Vagina (tissue), 2 donors: Measurements from ENCODE around the gene MOV10L1. TPM values are rescaled to one million over a fixed set of nuclear protein-coding genes. Genes with fewer than 3 reads are reported as not detected.

Experiments
- DNase-seq, 2 donors: peaks; one replicate each; pipeline ENCODE4 v3.0.0-alpha.2; 2017; ENCODE audit errors: extremely low spot score in 2 of 2
- H3K27ac ChIP-seq: fragments of 200-600 bp; sonication (generic); one replicate; pipeline ENCODE4 v1.5.1; 2019
- H3K27me3 ChIP-seq: fragments of 200-600 bp; sonication (generic); one replicate; pipeline ENCODE4 v1.5.1; 2019
- H3K36me3 ChIP-seq, 2 donors: fragments of 200-600 bp; sonication (generic); one replicate each; pipeline ENCODE4 v1.5.1; 2017 to 2019
- H3K4me1 ChIP-seq: fragments of 200-600 bp; sonication (generic); one replicate; pipeline ENCODE4 v1.5.1; 2019
- H3K4me3 ChIP-seq, 2 donors: fragments of 200-600 bp; sonication (generic); 1 replicate in 1 of 2; 2 replicates in 1 of 2; pipeline ENCODE4 v1.5.1; 2016 to 2019
- H3K9me3 ChIP-seq: fragments of 200-600 bp; sonication (generic); one replicate; pipeline ENCODE4 v1.5.1; 2019
- CTCF ChIP-seq, 3 experiments: fragments of 450-650 bp in 2 of 3; fragments of 200-600 bp in 1 of 3; sonication (generic) in 1 of 3; IDR thresholded peaks; one replicate each; pipeline ENCODE4 v1.5.1; 2017 to 2019; ENCODE audit warnings: antibody characterized with exemption in 3 of 3, mild to moderate bottlenecking in 2 of 3, moderate library complexity in 2 of 3
- POLR2A ChIP-seq, 2 donors: fragments of 450-650 bp; IDR thresholded peaks; one replicate each; pipeline ENCODE4 v1.6.1; 2017; ENCODE audit warnings: antibody characterized with exemption in 2 of 2, mild to moderate bottlenecking in 2 of 2, moderate library complexity in 2 of 2
- POLR2AphosphoS5 ChIP-seq, 2 donors: sonication (generic); formaldehyde crosslinking; IDR thresholded peaks; one replicate each; pipeline ENCODE4 v1.9.0; 2017; ENCODE audit warnings: antibody characterized with exemption in 2 of 2, mild to moderate bottlenecking in 2 of 2, low read depth in 1 of 2; ENCODE audit not compliant: insufficient read depth in 1 of 2
- intact Hi-C: fragments of 100-400 bp; cut with DNase I; formaldehyde crosslinking; loops from one replicate; pipeline ENCODE4 v1.15.1; 2023
- total RNA-seq: library from RNA; depleted of rRNA; stranded (reverse); fragments of >200 nt; gene quantifications from one replicate; pipeline ENCODE4 v1.2.3, GENCODE V29; 2016

Gene MOV10L1
- total RNA-seq, 1 donor from 2014 or later, result 0.98 TPM

GRCh38 chr22:50170453-50171318, 80.9 kb downstream of the MOV10L1 start, which contains the start of gene PANX2:
PANX2 (plus strand) TSS chr22:50170731; CDS start chr22:50170731, 0 bp downstream.
- H3K36me3 ChIP-seq, result no peaks in the 10 kb centered on the region

GRCh38 chr22:50171319-50171964, 81.6 kb downstream of the MOV10L1 start:
- H3K4me1 ChIP-seq, result peaks cover 18% of the 10 kb centered on the region
- intact Hi-C loops, result loop anchor here (5.0 kb wide), 1 partner anchor 959 kb away; no protein-coding TSS in a partner anchor
- no peak overlapping the region for H3K27ac ChIP-seq
- TF ChIP-seq CTCF (IDR thresholded peaks at IDR 0.05), result no peak
- no peak for TF ChIP-seq POLR2AphosphoS5 (IDR thresholded peaks at IDR 0.05; ENCODE audit: insufficient read depth in 1 of 2, low read depth in 1 of 2)
- no peak for TF ChIP-seq POLR2A (IDR thresholded peaks at IDR 0.05)
- H3K36me3 ChIP-seq, result no peaks in the 10 kb centered on the region
- no peaks in the 10 kb centered on the region for H3K27me3 ChIP-seq
- no peak for DNase-seq
- no peaks in the 10 kb centered on the region for H3K9me3 ChIP-seq
- peak overlapping the region; percentile 47 to 71 for H3K4me3 ChIP-seq

More at GRCh38 chr22:50170453-50171318, 80.9 kb downstream of the MOV10L1 start, which contains the start of gene PANX2:
- no peak for TF ChIP-seq POLR2AphosphoS5 (IDR thresholded peaks at IDR 0.05; ENCODE audit: insufficient read depth in 1 of 2, low read depth in 1 of 2)
- no peak for TF ChIP-seq CTCF (IDR thresholded peaks at IDR 0.05)
- TF ChIP-seq POLR2A (IDR thresholded peaks at IDR 0.05), result no peak
- Histone ChIP-seq H3K27me3 (no peaks in the 10 kb centered on the region), H3K4me3 (peak within 1 kb of the TSS; percentile 47 to 71), H3K9me3 (no peaks in the 10 kb centered on the region), H3K4me1 (peaks cover 18% of the 10 kb centered on the region), H3K27ac (peak within 1 kb of the TSS; percentile 27)
- intact Hi-C loops, result loop anchor here (5.0 kb wide), 1 partner anchor 958 kb away; no protein-coding TSS in a partner anchor
- no peak for DNase-seq

- H3K4me3 ChIP-seq, result no peak overlapping the region
- no peaks in the 10 kb centered on the region for H3K27me3 ChIP-seq
- no peak overlapping the region for H3K27ac ChIP-seq
- H3K36me3 ChIP-seq, result no peaks in the 10 kb centered on the region
- intact Hi-C loops, result loop anchor here (5.0 kb wide), 1 partner anchor 960 kb away; no protein-coding TSS in a partner anchor
- no peaks in the 10 kb centered on the region for H3K9me3 ChIP-seq
- no peak for DNase-seq
- H3K4me1 ChIP-seq, result peaks cover 18% of the 10 kb centered on the region
- no peak for TF ChIP-seq POLR2A (IDR thresholded peaks at IDR 0.05)
- no peak for TF ChIP-seq CTCF (IDR thresholded peaks at IDR 0.05)
- no peak for TF ChIP-seq POLR2AphosphoS5 (IDR thresholded peaks at IDR 0.05; ENCODE audit: insufficient read depth in 1 of 2, low read depth in 1 of 2)
Observed at GRCh38 chr22:50171965-50172421, 82.2 kb downstream of the MOV10L1 start.

- Histone ChIP-seq H3K36me3 (no peaks in the 10 kb centered on the region), H3K27me3 (no peaks in the 10 kb centered on the region), H3K4me3 (no peak overlapping the region), H3K9me3 (no peaks in the 10 kb centered on the region), H3K27ac (no peak overlapping the region), H3K4me1 (peaks cover 18% of the 10 kb centered on the region)
- intact Hi-C loops, result loop anchor here (5.0 kb wide), 1 partner anchor 961 kb away; no protein-coding TSS in a partner anchor
- no peak for DNase-seq
- TF ChIP-seq CTCF (IDR thresholded peaks at IDR 0.05) (no peak), POLR2A (IDR thresholded peaks at IDR 0.05) (no peak), POLR2AphosphoS5 (IDR thresholded peaks at IDR 0.05; ENCODE audit: insufficient read depth in 1 of 2, low read depth in 1 of 2) (no peak)
Observed at GRCh38 chr22:50173311-50173982, 83.6 kb downstream of the MOV10L1 start.
